Heart left ventricle (tissue), 16 donors: Measurements from ENCODE around the gene CLN6. TPM values are rescaled to one million over a fixed set of nuclear protein-coding genes. Genes with fewer than 3 reads are reported as not detected.
"Not testable (repeated sequence)": the region's sequence is repeated elsewhere in the genome, so short reads cannot be mapped to it uniquely, and the experiment has no call there.

ENCODE experiments used
- ATAC-seq, 4 donors: fragments of 200-7000 bp; cut with Tn5 transposase; one replicate each; pipeline ENCODE4 v1.9.1; 2020 to 2022; ENCODE audit warnings: moderate library complexity in 4 of 4, mild to moderate bottlenecking in 3 of 4, moderate number of reproducible peaks in 1 of 4
- DNase-seq, 5 donors: peaks; one replicate each; pipeline ENCODE4 v3.0.0-alpha.2; 2020
- H3K27ac ChIP-seq, 12 donors: fragments of 200-600 bp; sonication (generic) in 4 of 12; one replicate each; pipeline versions ENCODE4 v1.5.0 to v1.8.0; 2016 to 2022; ENCODE audit warnings: mild to moderate bottlenecking in 2 of 12
- H3K27me3 ChIP-seq, 9 donors: fragments of 200-600 bp; sonication (generic) in 2 of 9; one replicate each; pipeline versions ENCODE4 v1.5.1 to v1.8.0; 2016 to 2022; ENCODE audit warnings: mild to moderate bottlenecking in 3 of 9
- H3K36me3 ChIP-seq, 9 donors: fragments of 200-600 bp; sonication (generic) in 2 of 9; one replicate each; pipeline versions ENCODE4 v1.5.0 to v1.8.0; 2018 to 2022; ENCODE audit warnings: mild to moderate bottlenecking in 2 of 9
- H3K4me1 ChIP-seq, 12 donors: fragments of 200-600 bp; sonication (generic) in 4 of 12; one replicate each; pipeline versions ENCODE4 v1.5.0 to v1.8.0; 2016 to 2022; ENCODE audit warnings: mild to moderate bottlenecking in 3 of 12
- H3K4me3 ChIP-seq, 12 donors: fragments of 200-600 bp; sonication (generic) in 4 of 12; one replicate each; pipeline versions ENCODE4 v1.5.0 to v1.8.0; 2017 to 2022; ENCODE audit warnings: mild to moderate bottlenecking in 9 of 12, moderate library complexity in 4 of 12
- H3K9me3 ChIP-seq, 12 donors: fragments of 200-600 bp; sonication (generic) in 4 of 12; one replicate each; pipeline versions ENCODE4 v1.5.0 to v1.8.0; 2016 to 2022; ENCODE audit warnings: mild to moderate bottlenecking in 1 of 12
- CTCF ChIP-seq, 12 donors: fragments of 200-600 bp; sonication (generic) in 4 of 12; IDR thresholded peaks; one replicate each; pipeline versions ENCODE4 v1.5.0 to v1.8.0; 2018 to 2022; ENCODE audit warnings: antibody characterized with exemption in 12 of 12, mild to moderate bottlenecking in 5 of 12
- POLR2A ChIP-seq, 2 donors: fragments of 450-650 bp; IDR thresholded peaks; one replicate each; pipeline ENCODE4 v1.6.1; 2017; ENCODE audit warnings: antibody characterized with exemption in 2 of 2, mild to moderate bottlenecking in 2 of 2, moderate library complexity in 2 of 2
- WGBS, 4 donors: extraction: QIAGEN DNeasy Blood & Tissue Kit in 2 of 4; methylation state at CpG; one replicate each; pipeline versions ENCODE4 v1.1.5 to v1.1.7; 2013 to 2018; 5-methylcytosine and 5-hydroxymethylcytosine counted together
- intact Hi-C, 10 donors: fragments of 100-400 bp; cut with DNase I; formaldehyde crosslinking; loops; one replicate each; pipeline versions ENCODE4 v1.11.1 to v1.14.2; 2022
- polyA plus RNA-seq, 2 donors: library from polyadenylated mRNA; stranded (reverse); fragments of 200-250 nt; gene quantifications; one replicate each; pipeline ENCODE4 v1.2.3, GENCODE V29; 2013
- total RNA-seq, 9 donors: library from RNA; depleted of rRNA in 2 of 9; stranded (reverse); fragments of >200 nt in 2 of 9; fragmentation: NEBNext Ultra II Directional in 3 of 9; extraction: Animal tissue kit (Norgen Biotek cat#: 25700) in 3 of 9; gene quantifications; one replicate each; pipeline versions ENCODE4 v1.1.0 to v1.2.4, GENCODE V29; 2016 to 2023
- donor health status: ischemic (EF 13 %, LVEDD 7.1; RV severe dilation, severe dysfunction).
- donor health status: healthy with polysubstance abuse.
- donor health status: DM: no; HTN: yes; CAD: no.
- donor health status: DM: no; HTN: no; CAD: no.
- donor health status: ischemic (EF 25% LVEDD 6.9; RV normal size, moderate dysfunction).
- donor health status: ischemic (EF 25% LVEDD 5.7; RV mildly dilated, moderate dysfunction).
- donor health status: healthy.
- donor health status: DM: yes; HTN: yes; CAD: no.
- donor health status: ischemic (EF 35%, LVEDD 5.7; RV mildly dilated, moderate dysfunction).
- donor health status: nonischemic (EF 11% LVEDD 7.7; RV severe dilation, severe dysfunction).
- donor health status: DM: yes; HTN: yes; CAD: no.
- donor health status: PGD.
- donor health status: ischemic (EF 29% LVEDD 5.4; RV normal size, mild dysfunction).
- donor health status: nonischemic (EF 23%, LVEDD 6.1; RV moderate dilation, normal function).

The CLN6 gene
- total and polyA plus RNA-seq, 11 donors, result 5.6 to 24.1 (median 8.9) TPM

GRCh38 chr15:68227643-68228142 lies 1.8 kb downstream of the CLN6 start:
- H3K27me3 ChIP-seq, result no peaks in the 10 kb centered on the region
- no peak for ATAC-seq
- H3K36me3 ChIP-seq, result no peaks in the 10 kb centered on the region
- no peak overlapping the region for H3K27ac ChIP-seq
- TF ChIP-seq POLR2A (IDR thresholded peaks at IDR 0.05), result no peak
- TF ChIP-seq CTCF (IDR thresholded peaks at IDR 0.05), result no peak
- 90 to 92% (median 91%) methylated on average over 9 of the region's 9 CpGs for WGBS, 4 donors
- H3K4me1 ChIP-seq, result peaks cover 0 to 29% (median 14%) of the 10 kb centered on the region in 12 donors
- H3K9me3 ChIP-seq, result no peaks in the 10 kb centered on the region
- intact Hi-C loops, result loop anchor here in 1 of 10 donors (10.0 kb wide), 1 partner anchor 63 kb away; no protein-coding TSS in a partner anchor
- peak overlapping the region in 1 of 12 donors; percentile 94 for H3K4me3 ChIP-seq
- DNase-seq, result no peak

- not testable (repeated sequence) for H3K9me3 ChIP-seq, DNase-seq, ATAC-seq, H3K36me3 ChIP-seq, H3K27me3 ChIP-seq, H3K27ac ChIP-seq, H3K4me3 ChIP-seq
- peaks cover 0 to 23% (median 14%) of the 10 kb centered on the region in 12 donors for H3K4me1 ChIP-seq
- WGBS, 4 donors, result 96 to 100% (median 97%) methylated on average over 4 of the region's 4 CpGs
- intact Hi-C loops, result loop anchor here in 1 of 10 donors (10.0 kb wide), 1 partner anchor 61 kb away; no protein-coding TSS in a partner anchor
These were observed 4.1 kb downstream of the CLN6 start for GRCh38 chr15:68225442-68225841.

- intact Hi-C loops, result loop anchor here in 1 of 10 donors (10.0 kb wide), 1 partner anchor 60 kb away; no protein-coding TSS in a partner anchor
- Histone ChIP-seq H3K4me1 (peaks cover 0 to 17% (median 10%) of the 10 kb centered on the region in 12 donors), H3K4me3 (no peak overlapping the region), H3K27me3 (no peaks in the 10 kb centered on the region), H3K9me3 (no peaks in the 10 kb centered on the region), H3K36me3 (no peaks in the 10 kb centered on the region), H3K27ac (no peak overlapping the region)
- WGBS, 4 donors, result 75 to 80% (median 76%) methylated on average over 3 of the region's 3 CpGs
- no peak for ATAC-seq
- no peak for TF ChIP-seq POLR2A (IDR thresholded peaks at IDR 0.05)
- no peak for DNase-seq
These were observed 4.8 kb downstream of the CLN6 start for GRCh38 chr15:68224546-68225250.

- TF ChIP-seq POLR2A (IDR thresholded peaks at IDR 0.05), result no peak
- no peak for TF ChIP-seq CTCF (IDR thresholded peaks at IDR 0.05)
- no peak for ATAC-seq
These were observed 5.4 kb downstream of the CLN6 start for GRCh38 chr15:68224108-68224507.

GRCh38 chr15:68223171-68223570 lies 6.4 kb downstream of the CLN6 start:
- ATAC-seq (no peak), DNase-seq (peak in 1 of 5 donors; percentile 13)
- TF ChIP-seq CTCF (IDR thresholded peaks at IDR 0.05) (no peak), POLR2A (IDR thresholded peaks at IDR 0.05) (no peak)
- no peaks in the 10 kb centered on the region for H3K27me3 ChIP-seq
- H3K36me3 ChIP-seq, result peaks cover 0 to 5% (median 0%) of the 10 kb centered on the region in 9 donors
- intact Hi-C loops, result loop anchor here in 1 of 10 donors (10.0 kb wide), 1 partner anchor 58 kb away; no protein-coding TSS in a partner anchor
- WGBS, 4 donors, result 92 to 98% (median 94%) methylated on average over 6 of the region's 6 CpGs
- no peak overlapping the region for H3K4me3 ChIP-seq
- no peaks in the 10 kb centered on the region for H3K9me3 ChIP-seq
- H3K4me1 ChIP-seq, result peaks cover 0 to 10% (median 2%) of the 10 kb centered on the region in 12 donors
- H3K27ac ChIP-seq, result no peak overlapping the region

More at GRCh38 chr15:68224108-68224507, 5.4 kb downstream of the CLN6 start:
- Histone ChIP-seq H3K36me3 (no peaks in the 10 kb centered on the region), H3K9me3 (no peaks in the 10 kb centered on the region), H3K27ac (no peak overlapping the region), H3K4me3 (no peak overlapping the region), H3K4me1 (peaks cover 0 to 17% (median 10%) of the 10 kb centered on the region in 12 donors), H3K27me3 (no peaks in the 10 kb centered on the region)
- DNase-seq, result no peak
- 60 to 83% (median 71%) methylated on average over 3 of the region's 3 CpGs for WGBS, 4 donors
- intact Hi-C loops, result loop anchor here in 1 of 10 donors (10.0 kb wide), 1 partner anchor 59 kb away; no protein-coding TSS in a partner anchor

GRCh38 chr15:68222432-68222743 lies 7.1 kb downstream of the CLN6 start:
- H3K27ac ChIP-seq, DNase-seq, H3K9me3 ChIP-seq, H3K36me3 ChIP-seq, ATAC-seq, H3K27me3 ChIP-seq, H3K4me3 ChIP-seq: not testable (repeated sequence)
- 90 to 95% (median 95%) methylated on average over 12 to 18 of the region's 18 CpGs for WGBS, 4 donors
- intact Hi-C loops, result loop anchor here in 1 of 10 donors (10.0 kb wide), 1 partner anchor 58 kb away; no protein-coding TSS in a partner anchor
- peaks cover 0 to 10% (median 0%) of the 10 kb centered on the region in 12 donors for H3K4me1 ChIP-seq

- intact Hi-C loops, result loop anchor here in 1 of 10 donors (10.0 kb wide), 1 partner anchor 57 kb away; no protein-coding TSS in a partner anchor
- peaks cover 0 to 15% (median 0%) of the 10 kb centered on the region in 12 donors for H3K4me1 ChIP-seq
- not testable (repeated sequence) for H3K4me3 ChIP-seq, H3K27me3 ChIP-seq, H3K9me3 ChIP-seq, H3K27ac ChIP-seq, ATAC-seq, H3K36me3 ChIP-seq
- DNase-seq, result peak in 1 of 5 donors; percentile 13
- 87 to 96% (median 93%) methylated on average over 12 to 55 of the region's 55 CpGs for WGBS, 4 donors
These were observed 7.7 kb downstream of the CLN6 start for GRCh38 chr15:68221530-68222431.
